IgD-negative memory B cell (primary cell): ENCODE measurements around the gene GRM1. TPM values are rescaled to one million over a fixed set of nuclear protein-coding genes. Genes with fewer than 3 reads are reported as not detected.

Experiments used
- H3K27ac Mint-ChIP-seq, 3 donors: one replicate each; pipeline ENCODE4 v1.8.0; 2020 to 2022; ENCODE audit warnings: mild to moderate bottlenecking in 3 of 3, mixed read lengths in 3 of 3, moderate library complexity in 1 of 3
- H3K27me3 Mint-ChIP-seq: one replicate; pipeline ENCODE4 v1.8.0; 2021; ENCODE audit warnings: mixed read lengths
- H3K36me3 Mint-ChIP-seq: one replicate; pipeline ENCODE4 v1.8.0; 2020; ENCODE audit warnings: mild to moderate bottlenecking, mixed read lengths
- H3K4me1 Mint-ChIP-seq, 3 donors: one replicate each; pipeline ENCODE4 v1.8.0; 2020 to 2022; ENCODE audit warnings: mixed read lengths in 3 of 3, mild to moderate bottlenecking in 1 of 3
- H3K4me3 Mint-ChIP-seq, 4 donors: one replicate each; pipeline ENCODE4 v1.8.0; 2020 to 2022; ENCODE audit warnings: mild to moderate bottlenecking in 4 of 4, mixed read lengths in 4 of 4, moderate library complexity in 3 of 4
- H3K9me3 Mint-ChIP-seq, 3 donors: one replicate each; pipeline ENCODE4 v1.8.0; 2020 to 2021; ENCODE audit warnings: mixed read lengths in 3 of 3, mild to moderate bottlenecking in 1 of 3
- polyA plus RNA-seq: library from polyadenylated mRNA; unstranded; fragments of 300-500 nt; fragmentation: Illumina TruSeq; gene quantifications from one replicate; pipeline ENCODE4 v1.2.3, GENCODE V29; 2021

The GRM1 gene
- not detected for polyA plus RNA-seq

DNA sequence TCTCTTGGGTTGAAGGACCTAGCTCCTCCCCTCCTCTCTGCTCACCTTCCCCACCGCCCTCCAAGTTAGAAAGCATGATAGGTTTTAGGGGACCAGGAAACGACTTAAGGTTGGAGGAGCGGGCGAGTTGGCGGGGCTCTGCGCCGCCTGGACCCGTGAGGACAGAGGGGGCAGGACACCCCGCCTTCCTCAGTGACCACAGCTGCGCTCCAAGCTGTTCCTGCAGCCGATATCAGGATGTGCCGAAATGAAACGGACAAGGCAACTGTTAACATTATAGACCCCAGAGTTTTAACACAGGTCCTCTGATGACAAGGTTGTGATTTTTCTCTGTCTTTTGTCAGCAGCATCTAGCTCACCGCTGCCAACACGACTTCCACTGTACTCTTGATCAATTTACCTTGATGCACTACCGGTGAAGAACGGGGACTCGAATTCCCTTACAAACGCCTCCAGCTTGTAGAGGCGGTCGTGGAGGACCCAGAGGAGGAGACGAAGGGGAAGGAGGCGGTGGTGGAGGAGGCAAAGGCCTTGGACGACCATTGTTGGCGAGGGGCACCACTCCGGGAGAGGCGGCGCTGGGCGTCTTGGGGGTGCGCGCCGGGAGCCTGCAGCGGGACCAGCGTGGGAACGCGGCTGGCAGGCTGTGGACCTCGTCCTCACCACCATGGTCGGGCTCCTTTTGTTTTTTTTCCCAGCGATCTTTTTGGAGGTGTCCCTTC lies at the start of gene GRM1:
GRM1 (plus strand) TSS at position 212 of the 722 bp plus-strand sequence; CDS start at position 668, 456 bp downstream.
- H3K4me3 Mint-ChIP-seq = peak within 1 kb of the TSS in 1 of 4 donors; percentile 76
- peaks cover 3 to 4% (median 4%) of the 10 kb centered on the region in 3 donors for H3K9me3 Mint-ChIP-seq
- peaks cover 40% of the 10 kb centered on the region for H3K27me3 Mint-ChIP-seq
- H3K36me3 Mint-ChIP-seq = no peaks in the 10 kb centered on the region
- H3K27ac Mint-ChIP-seq = no peak within 1 kb of the TSS
- H3K4me1 Mint-ChIP-seq = peaks cover 0 to 4% (median 2%) of the 10 kb centered on the region in 3 donors

DNA sequence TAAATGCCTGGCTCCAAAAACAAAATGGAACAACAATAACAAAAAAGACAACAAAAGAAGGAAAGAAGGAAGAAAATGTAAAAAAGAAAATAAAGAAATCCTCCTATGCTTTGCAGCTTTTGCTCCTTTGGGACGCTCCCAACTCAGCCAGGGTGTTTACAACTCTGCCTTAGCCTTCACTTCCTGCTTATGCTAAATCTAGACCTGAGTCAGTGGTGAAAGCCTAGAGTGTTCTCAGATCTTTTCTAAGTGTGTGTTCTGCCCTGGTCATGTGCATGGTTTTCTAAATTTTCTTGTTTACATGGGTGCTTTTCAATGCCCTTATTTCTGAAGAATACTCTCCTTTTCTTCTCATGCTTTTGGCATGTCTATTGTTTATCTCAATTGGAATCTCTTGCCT lies 19.5 kb upstream of the GRM1 start:
- Mint-ChIP-seq H3K9me3 (peaks cover 2 to 11% (median 10%) of the 10 kb centered on the region in 3 donors), H3K27ac (no peak overlapping the region), H3K36me3 (no peaks in the 10 kb centered on the region), H3K4me3 (no peak overlapping the region), H3K4me1 (no peaks in the 10 kb centered on the region), H3K27me3 (no peaks in the 10 kb centered on the region)

DNA sequence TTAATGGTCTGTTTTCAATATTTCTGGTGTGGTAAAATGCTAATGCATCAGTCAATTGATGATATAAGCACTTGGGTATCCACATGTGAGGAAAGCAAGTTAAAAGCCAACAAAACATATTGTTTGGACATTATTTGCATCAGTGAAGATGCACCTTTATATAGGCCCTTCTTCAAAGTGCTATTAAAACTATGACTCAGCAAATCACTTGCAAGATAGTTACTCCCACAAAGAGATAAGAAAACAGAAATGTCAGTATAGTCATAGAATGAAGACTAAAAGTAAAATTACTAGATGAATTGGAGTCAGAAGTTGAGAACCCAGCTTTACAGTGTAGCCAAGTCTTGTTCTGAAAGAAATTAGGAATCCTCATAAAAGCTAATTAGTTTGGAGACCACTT lies 14.6 kb upstream of the GRM1 start:
- H3K36me3 Mint-ChIP-seq = no peaks in the 10 kb centered on the region
- peaks cover 5% of the 10 kb centered on the region for H3K27me3 Mint-ChIP-seq
- no peak overlapping the region for H3K4me3 Mint-ChIP-seq
- peaks cover 2 to 8% (median 4%) of the 10 kb centered on the region in 3 donors for H3K9me3 Mint-ChIP-seq
- no peaks in the 10 kb centered on the region for H3K4me1 Mint-ChIP-seq
- H3K27ac Mint-ChIP-seq = no peak overlapping the region

DNA sequence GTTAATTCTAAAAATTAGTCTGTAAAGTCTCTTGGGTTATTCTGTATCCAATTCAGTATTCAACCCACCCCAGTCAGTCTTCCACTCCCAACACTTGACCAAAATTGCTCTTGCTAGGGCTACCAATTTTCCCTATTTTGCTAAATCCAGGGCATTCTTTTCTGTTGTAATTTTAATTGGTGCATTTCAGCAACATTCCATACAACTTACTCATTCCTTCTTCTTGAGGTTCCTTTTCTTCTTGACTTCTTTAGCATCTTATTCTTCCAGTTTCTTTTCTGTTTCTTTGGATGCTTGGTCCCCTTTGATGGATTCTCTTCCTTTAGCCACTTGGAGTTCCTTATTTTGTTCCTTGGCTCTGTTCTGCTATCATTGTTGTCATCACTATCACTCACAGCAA lies 11.2 kb upstream of the GRM1 start:
- H3K9me3 Mint-ChIP-seq = peaks cover 0 to 2% (median 0%) of the 10 kb centered on the region in 3 donors
- no peaks in the 10 kb centered on the region for H3K36me3 Mint-ChIP-seq
- no peak overlapping the region for H3K27ac Mint-ChIP-seq
- no peaks in the 10 kb centered on the region for H3K4me1 Mint-ChIP-seq
- H3K27me3 Mint-ChIP-seq = peaks cover 8% of the 10 kb centered on the region
- no peak overlapping the region for H3K4me3 Mint-ChIP-seq

DNA sequence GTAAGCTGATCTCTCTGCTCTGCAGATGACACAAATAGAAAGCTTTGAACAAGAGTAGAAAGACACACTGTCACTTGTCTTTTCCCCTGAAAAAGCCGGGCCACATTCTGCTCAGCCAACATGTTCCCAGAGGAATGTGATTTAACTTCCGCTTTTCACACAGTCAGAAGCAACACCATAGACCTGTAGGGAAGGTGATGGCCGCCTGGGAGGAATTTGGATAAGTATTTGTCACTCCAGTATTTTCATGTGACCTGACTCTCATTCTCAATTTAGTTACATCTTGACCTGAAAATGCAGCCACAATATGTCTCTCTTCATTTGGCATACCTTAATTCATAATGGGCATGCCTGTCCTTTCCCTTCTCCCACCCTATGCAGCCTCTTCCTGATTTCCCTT lies 2.0 kb upstream of the GRM1 start:
- H3K4me3 Mint-ChIP-seq = no peak overlapping the region
- no peak overlapping the region for H3K27ac Mint-ChIP-seq
- peaks cover 3 to 6% (median 4%) of the 10 kb centered on the region in 3 donors for H3K9me3 Mint-ChIP-seq
- peaks cover 38% of the 10 kb centered on the region for H3K27me3 Mint-ChIP-seq
- no peaks in the 10 kb centered on the region for H3K36me3 Mint-ChIP-seq
- peaks cover 0 to 4% (median 2%) of the 10 kb centered on the region in 3 donors for H3K4me1 Mint-ChIP-seq

DNA sequence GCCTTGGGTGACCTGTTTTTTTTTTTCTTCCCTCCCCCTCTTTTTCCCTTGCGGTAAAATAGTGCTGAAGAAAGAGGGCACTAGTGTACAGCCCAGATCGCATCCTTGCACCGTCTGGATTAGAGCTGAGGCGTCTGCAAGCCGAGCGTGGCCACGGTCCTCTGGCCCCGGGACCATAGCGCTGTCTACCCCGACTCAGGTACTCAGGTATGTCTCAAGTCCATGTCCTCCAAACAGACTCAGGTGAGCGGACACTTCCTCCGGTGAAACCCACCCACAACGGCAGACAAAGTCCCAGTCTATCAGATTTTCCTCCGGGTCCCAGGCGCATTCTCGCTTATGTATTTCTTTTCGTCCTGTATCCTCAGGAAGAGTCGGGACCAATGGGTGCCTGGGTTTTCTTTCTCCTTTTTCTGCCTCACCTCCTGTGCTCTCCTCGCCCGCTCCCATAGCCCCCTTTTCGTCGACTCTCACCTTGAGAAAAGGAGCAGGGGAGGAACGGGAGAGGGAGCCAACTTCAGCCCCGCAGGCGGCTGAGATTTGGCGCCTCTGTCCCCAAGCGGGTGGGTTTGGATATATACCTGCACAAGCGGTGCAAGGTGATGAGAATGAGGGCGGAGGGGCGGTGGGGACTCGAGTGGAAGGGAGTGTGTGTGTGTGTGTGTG lies 1.1 kb upstream of the GRM1 start:
- no peak overlapping the region for H3K4me3 Mint-ChIP-seq
- H3K36me3 Mint-ChIP-seq = no peaks in the 10 kb centered on the region
- peaks cover 38% of the 10 kb centered on the region for H3K27me3 Mint-ChIP-seq
- H3K4me1 Mint-ChIP-seq = peaks cover 0 to 4% (median 2%) of the 10 kb centered on the region in 3 donors
- H3K27ac Mint-ChIP-seq = no peak overlapping the region
- H3K9me3 Mint-ChIP-seq = peaks cover 3 to 6% (median 4%) of the 10 kb centered on the region in 3 donors

DNA sequence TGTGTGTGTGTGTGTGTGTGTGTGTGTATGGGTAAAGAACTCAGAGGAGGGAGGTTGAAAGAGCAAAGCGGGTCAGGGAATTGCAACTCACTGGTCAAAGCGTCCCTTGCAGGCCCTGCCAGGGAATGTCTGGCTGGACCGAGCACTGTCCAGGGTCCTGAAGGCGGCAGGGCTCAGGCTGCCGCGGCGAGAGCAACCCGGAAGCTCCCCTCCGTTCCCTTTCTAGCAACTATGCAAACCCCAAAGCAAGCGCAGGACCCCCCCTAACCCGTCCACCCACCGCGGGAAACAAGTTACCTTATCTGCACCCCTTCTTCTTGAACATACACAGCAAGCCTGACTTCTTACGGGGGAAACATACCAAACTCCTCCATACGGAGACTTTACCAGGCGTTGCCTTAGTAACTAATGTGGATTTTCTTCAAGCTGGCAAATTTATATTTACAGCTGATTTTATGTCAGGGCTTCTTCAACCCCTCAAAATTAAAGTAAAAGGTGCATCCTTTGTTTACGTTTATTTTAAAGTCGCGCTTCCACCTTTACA lies 538 bp upstream of the GRM1 start:
- H3K4me1 Mint-ChIP-seq = peaks cover 0 to 4% (median 2%) of the 10 kb centered on the region in 3 donors
- H3K36me3 Mint-ChIP-seq = no peaks in the 10 kb centered on the region
- H3K27me3 Mint-ChIP-seq = peaks cover 38% of the 10 kb centered on the region
- no peak overlapping the region for H3K27ac Mint-ChIP-seq
- peaks cover 3 to 4% (median 4%) of the 10 kb centered on the region in 3 donors for H3K9me3 Mint-ChIP-seq
- no peak overlapping the region for H3K4me3 Mint-ChIP-seq

DNA sequence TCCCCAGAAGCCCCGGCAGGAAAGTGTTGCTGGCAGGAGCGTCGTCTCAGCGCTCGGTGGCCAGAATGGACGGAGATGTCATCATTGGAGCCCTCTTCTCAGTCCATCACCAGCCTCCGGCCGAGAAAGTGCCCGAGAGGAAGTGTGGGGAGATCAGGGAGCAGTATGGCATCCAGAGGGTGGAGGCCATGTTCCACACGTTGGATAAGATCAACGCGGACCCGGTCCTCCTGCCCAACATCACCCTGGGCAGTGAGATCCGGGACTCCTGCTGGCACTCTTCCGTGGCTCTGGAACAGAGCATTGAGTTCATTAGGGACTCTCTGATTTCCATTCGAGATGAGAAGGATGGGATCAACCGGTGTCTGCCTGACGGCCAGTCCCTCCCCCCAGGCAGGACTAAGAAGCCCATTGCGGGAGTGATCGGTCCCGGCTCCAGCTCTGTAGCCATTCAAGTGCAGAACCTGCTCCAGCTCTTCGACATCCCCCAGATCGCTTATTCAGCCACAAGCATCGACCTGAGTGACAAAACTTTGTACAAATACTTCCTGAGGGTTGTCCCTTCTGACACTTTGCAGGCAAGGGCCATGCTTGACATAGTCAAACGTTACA lies 817 bp downstream of the GRM1 start:
- H3K4me3 Mint-ChIP-seq = no peak overlapping the region
- H3K36me3 Mint-ChIP-seq = no peaks in the 10 kb centered on the region
- peaks cover 37% of the 10 kb centered on the region for H3K27me3 Mint-ChIP-seq
- no peak overlapping the region for H3K27ac Mint-ChIP-seq
- H3K9me3 Mint-ChIP-seq = peaks cover 0 to 4% (median 0%) of the 10 kb centered on the region in 3 donors
- H3K4me1 Mint-ChIP-seq = peaks cover 0 to 4% (median 2%) of the 10 kb centered on the region in 3 donors

DNA sequence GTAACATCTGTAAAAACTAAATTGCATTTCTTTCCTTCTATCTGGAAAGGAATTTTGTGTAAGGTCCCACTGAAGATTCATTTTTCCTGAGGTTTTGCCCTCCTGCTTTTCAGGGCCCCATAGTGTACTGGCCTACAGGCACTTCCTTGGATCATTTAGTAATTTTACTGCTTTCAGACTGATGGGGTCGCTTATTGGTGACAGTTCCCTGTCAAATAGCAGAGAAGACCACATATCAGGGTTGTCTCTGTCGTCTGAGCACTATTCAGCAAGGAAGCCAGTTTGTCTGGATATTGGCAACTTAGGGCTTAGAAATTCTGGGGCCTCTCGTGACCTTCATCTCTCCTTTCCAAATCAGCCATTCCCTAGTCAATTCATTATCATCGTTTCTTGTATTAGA lies 3.5 kb downstream of the GRM1 start:
- H3K27me3 Mint-ChIP-seq = peaks cover 26% of the 10 kb centered on the region

DNA sequence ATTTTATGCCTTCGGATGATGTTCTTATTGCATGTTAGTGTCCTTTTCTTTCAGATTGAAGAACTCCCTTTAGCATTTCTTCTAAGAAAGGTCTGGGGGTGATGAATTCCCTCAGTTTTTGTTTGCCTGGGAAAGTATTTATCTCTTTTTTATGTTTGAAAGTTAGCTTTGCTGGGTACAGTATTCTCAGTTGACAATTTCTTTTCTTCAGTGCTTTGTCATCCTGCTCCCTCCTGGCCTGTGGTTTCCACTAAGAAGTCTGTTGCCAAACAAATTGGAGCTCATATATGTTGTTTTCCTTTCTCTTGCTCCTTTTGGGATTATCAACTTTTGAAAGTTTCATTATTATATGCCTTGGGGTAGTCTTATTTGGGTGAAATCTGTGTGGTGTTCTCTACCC lies 11.5 kb downstream of the GRM1 start:
- H3K4me3 Mint-ChIP-seq = no peak overlapping the region
- H3K27ac Mint-ChIP-seq = no peak overlapping the region
- H3K9me3 Mint-ChIP-seq = peaks cover 22 to 28% (median 23%) of the 10 kb centered on the region in 3 donors
- no peaks in the 10 kb centered on the region for H3K27me3 Mint-ChIP-seq
- no peaks in the 10 kb centered on the region for H3K4me1 Mint-ChIP-seq
- peaks cover 3% of the 10 kb centered on the region for H3K36me3 Mint-ChIP-seq

More for the DNA sequence above, 3.5 kb downstream of the GRM1 start:
- peaks cover 0 to 4% (median 2%) of the 10 kb centered on the region in 3 donors for H3K4me1 Mint-ChIP-seq
- H3K9me3 Mint-ChIP-seq = peaks cover 0 to 2% (median 0%) of the 10 kb centered on the region in 3 donors
- no peaks in the 10 kb centered on the region for H3K36me3 Mint-ChIP-seq
- no peak overlapping the region for H3K27ac Mint-ChIP-seq
- H3K4me3 Mint-ChIP-seq = no peak overlapping the region

DNA sequence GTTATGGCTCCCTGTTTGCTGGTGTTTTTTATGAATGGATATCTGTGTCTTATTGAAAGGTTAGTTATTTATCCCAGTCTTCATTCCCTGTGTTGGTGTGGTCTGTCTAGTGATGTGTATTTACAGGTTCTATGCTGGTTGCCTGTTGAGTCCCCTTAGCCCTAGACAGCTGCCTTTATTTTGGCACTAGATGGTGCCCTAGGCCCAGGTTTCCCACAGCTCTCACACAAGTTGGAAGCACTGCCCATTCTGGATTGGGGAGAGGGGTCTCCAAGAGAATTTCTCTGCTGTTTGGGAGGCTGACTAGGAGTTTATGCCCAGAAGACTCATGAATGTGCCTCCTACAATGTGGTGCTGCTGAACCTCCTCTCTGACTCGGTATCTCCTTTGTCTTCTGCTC lies 12.4 kb downstream of the GRM1 start:
- no peaks in the 10 kb centered on the region for H3K27me3 Mint-ChIP-seq

DNA sequence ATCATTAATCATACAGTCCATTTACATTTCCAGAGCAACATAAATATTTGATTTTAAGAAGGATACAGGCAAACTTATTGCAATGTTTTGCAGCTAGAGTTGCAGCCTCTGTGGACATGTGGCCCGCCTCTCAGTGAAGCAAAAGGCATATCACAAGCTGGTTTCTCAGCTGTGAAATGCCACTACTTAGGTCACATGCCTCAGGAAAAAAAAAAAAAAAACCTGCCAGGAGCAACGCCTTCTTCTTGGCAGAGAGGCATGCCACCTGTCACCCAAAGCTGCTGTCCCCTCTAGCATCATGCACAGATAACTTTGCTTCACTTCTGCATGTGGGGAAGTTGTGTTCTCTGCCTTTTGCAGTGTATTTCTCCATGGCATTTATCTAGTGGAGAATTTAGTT lies 18.5 kb downstream of the GRM1 start:
- Mint-ChIP-seq H3K9me3 (peaks cover 2 to 6% (median 2%) of the 10 kb centered on the region in 3 donors), H3K4me1 (no peaks in the 10 kb centered on the region), H3K27ac (no peak overlapping the region), H3K27me3 (peaks cover 2% of the 10 kb centered on the region), H3K4me3 (no peak overlapping the region), H3K36me3 (peaks cover 2% of the 10 kb centered on the region)

More for the DNA sequence above, 12.4 kb downstream of the GRM1 start:
- no peak overlapping the region for H3K27ac Mint-ChIP-seq
- H3K9me3 Mint-ChIP-seq = peaks cover 22 to 28% (median 23%) of the 10 kb centered on the region in 3 donors
- H3K4me3 Mint-ChIP-seq = no peak overlapping the region
- peaks cover 3% of the 10 kb centered on the region for H3K36me3 Mint-ChIP-seq
- H3K4me1 Mint-ChIP-seq = no peaks in the 10 kb centered on the region

DNA sequence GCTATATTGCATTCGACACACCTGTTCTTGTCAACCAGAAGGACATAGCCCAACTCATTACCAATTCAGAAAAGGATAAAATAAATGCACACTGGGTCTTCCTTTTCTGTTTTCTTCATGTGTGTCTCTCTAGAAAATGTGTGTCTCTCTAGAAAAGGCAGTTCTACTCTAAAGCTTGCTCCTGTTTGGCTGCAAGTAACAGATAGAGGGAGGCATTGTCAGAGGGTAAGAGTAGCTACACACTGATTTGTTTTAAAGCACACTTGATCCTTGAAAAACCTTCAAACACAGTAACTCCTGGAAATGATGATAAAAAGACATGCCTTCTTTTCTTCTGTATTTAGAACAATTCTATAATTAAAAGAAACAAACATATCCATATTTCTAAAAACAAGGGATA lies 21.3 kb downstream of the GRM1 start:
- Mint-ChIP-seq H3K36me3 (peaks cover 2% of the 10 kb centered on the region), H3K4me3 (no peak overlapping the region), H3K27me3 (peaks cover 2% of the 10 kb centered on the region), H3K27ac (no peak overlapping the region), H3K4me1 (no peaks in the 10 kb centered on the region), H3K9me3 (peaks cover 0 to 2% (median 2%) of the 10 kb centered on the region in 3 donors)

DNA sequence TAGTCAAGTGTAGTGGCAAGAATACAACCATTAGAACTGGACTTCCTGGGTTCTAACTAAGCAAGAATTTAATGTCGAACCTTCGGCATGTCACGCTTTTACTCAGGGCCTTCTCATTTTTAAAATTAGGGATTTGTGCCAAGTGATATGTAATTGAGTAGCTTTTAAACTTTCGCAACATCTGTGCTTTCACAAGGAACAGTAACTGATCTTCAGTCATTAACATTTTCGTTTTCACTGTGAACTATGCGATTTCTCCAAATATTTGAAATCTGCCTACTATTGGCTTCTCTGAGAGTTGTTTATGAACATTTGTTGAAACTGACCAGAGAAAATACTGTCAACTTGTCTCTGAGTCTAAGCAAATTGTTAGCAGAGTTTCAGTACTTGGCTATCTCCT lies 27.6 kb downstream of the GRM1 start:
- H3K36me3 Mint-ChIP-seq = no peaks in the 10 kb centered on the region
- no peak overlapping the region for H3K4me3 Mint-ChIP-seq
- peaks cover 0 to 4% (median 0%) of the 10 kb centered on the region in 3 donors for H3K9me3 Mint-ChIP-seq
- no peak overlapping the region for H3K27ac Mint-ChIP-seq
- H3K27me3 Mint-ChIP-seq = no peaks in the 10 kb centered on the region
- no peaks in the 10 kb centered on the region for H3K4me1 Mint-ChIP-seq

DNA sequence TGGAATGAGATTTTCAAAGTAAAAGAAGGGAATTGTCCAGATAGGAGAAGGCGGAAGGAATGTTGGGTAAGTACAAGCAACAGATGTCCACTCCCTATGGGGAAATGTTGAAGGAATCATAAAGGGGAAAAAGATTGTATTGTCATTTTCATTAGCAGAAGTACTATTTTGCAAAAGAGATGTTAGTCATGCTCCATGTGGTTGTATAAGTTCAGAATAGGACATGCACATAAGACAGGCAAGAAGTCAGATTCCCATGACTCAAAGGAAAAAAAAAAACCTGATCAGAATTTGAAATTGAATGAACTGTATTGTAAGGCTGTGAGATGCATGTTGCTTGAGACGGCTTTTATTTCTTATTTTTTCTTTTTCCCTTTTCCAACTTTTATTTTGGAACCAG lies 36.8 kb downstream of the GRM1 start:
- H3K27me3 Mint-ChIP-seq = peaks cover 1% of the 10 kb centered on the region
- H3K4me3 Mint-ChIP-seq = no peak overlapping the region
- H3K27ac Mint-ChIP-seq = no peak overlapping the region
- H3K9me3 Mint-ChIP-seq = peaks cover 3 to 5% (median 4%) of the 10 kb centered on the region in 3 donors
- H3K36me3 Mint-ChIP-seq = no peaks in the 10 kb centered on the region
- no peaks in the 10 kb centered on the region for H3K4me1 Mint-ChIP-seq
